GM18951 (cell line): Measurements from ENCODE around the gene MACO1.
"Not testable (repeated sequence)": the region's sequence is repeated elsewhere in the genome, so short reads cannot be mapped to it uniquely, and the experiment has no call there.

Experiments used
- POLR2A ChIP-seq: IDR thresholded peaks from 4 replicates; pipeline ENCODE4 v1.6.1; 2011; ENCODE audit warnings: mild to moderate bottlenecking; ENCODE audit not compliant: insufficient read length, insufficient read depth; ENCODE audit errors: extremely low read depth
- in situ Hi-C: fragments of 300-500 bp; cut with MboI; formaldehyde crosslinking; loops from one replicate; pipeline ENCODE4 v1.12.0; 2022; ENCODE audit warnings: low sequenced_read_pairs, mixed read lengths, inconsistent platforms; ENCODE audit not compliant: unreplicated experiment

Gene MACO1

DNA sequence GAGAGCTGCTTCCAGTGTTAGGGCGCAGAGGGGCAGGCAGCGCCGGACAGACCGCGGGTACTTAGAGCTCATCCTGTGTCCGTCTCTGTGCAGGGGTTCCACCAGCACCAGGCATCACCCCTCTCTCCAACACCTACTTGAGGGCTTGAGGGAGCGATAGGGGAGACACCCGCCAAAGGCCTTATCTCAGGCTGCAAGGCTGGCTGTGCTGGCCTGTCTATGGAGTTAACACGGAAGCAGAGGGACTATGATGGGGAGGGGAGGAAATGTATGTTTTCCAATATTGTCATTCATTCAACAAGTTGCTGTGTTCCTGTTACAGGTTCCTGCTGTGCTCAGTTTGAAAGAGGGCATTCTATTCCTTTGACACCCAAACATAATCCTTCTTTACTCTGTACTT lies 10.0 kb upstream of the MACO1 start, which contains the start of gene RHCE:
TSS of gene RHCE (minus strand) at position 111 of the 400 bp plus-strand sequence. CDS start at position 72, 39 bp downstream.
- in situ Hi-C loops = not testable (repeated sequence)

DNA sequence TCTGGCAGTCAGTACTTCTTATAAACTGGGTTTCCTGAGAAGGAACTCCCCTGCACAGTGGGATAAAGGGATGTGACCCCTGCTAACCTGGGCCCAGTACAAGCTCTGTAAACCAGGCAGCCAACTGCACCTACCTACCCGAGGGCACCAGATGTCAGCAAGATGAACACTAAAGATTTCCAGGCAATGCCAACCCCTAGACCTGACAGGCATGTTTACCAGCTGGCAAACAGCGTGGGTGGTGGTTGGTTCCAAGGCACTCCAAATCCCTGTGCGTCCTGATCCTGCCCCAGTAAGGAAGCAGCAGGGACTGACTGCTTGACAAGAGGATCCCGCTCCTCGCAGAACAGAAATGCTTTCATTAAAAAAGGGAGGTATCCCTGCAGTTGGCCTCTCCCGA lies 7.5 kb upstream of the MACO1 start:
- in situ Hi-C loops = not testable (repeated sequence)

DNA sequence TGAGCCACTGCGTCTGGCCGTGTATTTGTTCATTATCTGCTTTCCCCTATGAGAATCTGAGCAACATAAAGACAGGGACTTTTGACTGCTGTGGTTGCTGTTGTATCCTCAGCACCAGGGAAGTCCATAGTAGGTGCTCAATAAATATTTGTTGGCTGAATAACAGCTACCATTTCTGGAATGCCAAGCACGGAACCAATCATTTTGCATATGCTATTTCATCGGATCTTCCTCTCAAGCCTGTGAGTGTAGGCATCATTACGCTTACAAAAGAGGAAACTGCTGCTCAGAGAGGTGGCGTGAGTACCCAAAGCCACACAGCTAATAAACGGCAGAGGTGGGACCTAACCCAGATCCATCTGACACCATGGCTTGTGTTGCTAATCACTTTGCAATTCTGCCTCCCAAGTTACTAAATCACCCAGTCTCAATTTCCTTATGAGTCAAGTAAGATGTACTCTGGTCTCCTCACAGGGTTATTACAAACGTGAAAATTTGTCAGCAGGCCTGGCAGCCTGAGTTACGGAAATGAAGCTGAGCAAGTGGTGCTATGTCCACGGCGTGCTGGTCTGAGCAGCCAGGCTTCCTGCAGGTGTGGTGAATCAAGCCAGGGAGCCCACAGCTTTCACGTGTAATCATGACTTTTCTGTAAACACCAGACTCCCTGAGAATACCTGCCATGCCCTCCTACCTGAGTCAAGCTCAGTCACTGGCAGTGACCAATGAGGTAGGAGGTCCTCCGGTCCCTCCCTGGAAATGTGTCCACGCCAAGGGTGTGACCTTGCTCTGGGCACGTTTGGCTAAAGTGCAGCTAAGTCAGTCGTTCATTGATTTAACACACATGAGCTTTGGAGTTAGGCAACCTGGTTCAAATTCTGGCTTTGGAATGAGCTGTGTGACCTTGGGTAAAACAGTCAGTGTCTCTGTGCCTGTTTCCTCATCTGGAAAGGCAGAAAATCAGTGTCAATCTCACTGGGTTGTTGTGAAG lies 5.3 kb upstream of the MACO1 start:
- no peak for TF ChIP-seq POLR2A
- in situ Hi-C loops = no loop called here

DNA sequence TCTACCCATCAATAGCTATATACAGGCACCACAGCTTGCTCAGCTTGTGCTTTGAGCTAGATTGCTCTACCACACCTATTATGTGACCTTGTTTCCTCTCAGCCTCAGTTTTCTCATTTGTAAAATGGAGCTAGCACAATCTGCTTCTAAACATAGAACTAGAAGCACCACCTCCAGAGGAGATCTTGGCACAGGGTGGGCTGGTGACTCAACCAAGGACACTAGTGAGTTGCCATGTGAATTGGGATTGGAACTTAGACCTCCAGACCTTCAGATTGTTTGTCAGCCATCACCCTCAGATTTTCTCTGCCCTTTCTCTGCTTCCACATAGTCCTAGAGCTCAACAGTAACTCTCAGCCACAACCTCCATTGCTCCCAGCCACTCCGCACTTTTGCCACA lies 3.0 kb upstream of the MACO1 start:
- no peak for TF ChIP-seq POLR2A
- in situ Hi-C loops = no loop called here

DNA sequence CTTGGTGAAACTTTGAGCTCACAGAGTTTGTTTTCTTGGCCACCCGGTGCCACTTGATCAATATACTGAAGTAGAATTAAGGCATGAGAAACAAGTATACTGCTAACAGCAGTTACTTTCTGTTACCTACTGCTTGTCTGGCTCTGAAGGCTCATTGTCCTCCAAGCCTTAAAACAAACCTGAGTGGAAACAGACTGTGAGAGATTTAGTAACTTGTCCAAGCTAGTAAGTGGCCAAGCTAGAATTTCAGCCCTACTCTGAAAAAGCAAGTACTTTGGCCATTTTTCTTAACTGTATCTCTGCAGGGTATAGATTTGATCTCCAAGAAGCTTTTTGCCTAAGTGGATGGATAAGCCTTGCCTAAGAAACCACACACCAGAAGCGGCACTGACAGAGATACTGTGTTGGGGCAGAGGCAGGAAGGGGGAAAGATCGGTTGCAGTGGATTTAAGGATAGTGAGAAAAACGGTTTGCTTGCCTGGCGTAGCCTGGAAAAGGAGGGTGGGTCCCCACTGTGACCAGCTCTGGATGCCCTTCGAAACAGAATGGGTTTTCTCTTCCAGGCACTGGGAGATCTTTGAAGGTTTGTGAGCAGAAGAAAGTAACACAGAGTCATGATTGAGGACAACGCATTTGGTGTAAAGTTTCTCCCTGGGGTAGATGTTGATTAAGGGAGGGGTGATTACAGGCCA lies 2.1 kb upstream of the MACO1 start:
- in situ Hi-C loops = no loop called here

DNA sequence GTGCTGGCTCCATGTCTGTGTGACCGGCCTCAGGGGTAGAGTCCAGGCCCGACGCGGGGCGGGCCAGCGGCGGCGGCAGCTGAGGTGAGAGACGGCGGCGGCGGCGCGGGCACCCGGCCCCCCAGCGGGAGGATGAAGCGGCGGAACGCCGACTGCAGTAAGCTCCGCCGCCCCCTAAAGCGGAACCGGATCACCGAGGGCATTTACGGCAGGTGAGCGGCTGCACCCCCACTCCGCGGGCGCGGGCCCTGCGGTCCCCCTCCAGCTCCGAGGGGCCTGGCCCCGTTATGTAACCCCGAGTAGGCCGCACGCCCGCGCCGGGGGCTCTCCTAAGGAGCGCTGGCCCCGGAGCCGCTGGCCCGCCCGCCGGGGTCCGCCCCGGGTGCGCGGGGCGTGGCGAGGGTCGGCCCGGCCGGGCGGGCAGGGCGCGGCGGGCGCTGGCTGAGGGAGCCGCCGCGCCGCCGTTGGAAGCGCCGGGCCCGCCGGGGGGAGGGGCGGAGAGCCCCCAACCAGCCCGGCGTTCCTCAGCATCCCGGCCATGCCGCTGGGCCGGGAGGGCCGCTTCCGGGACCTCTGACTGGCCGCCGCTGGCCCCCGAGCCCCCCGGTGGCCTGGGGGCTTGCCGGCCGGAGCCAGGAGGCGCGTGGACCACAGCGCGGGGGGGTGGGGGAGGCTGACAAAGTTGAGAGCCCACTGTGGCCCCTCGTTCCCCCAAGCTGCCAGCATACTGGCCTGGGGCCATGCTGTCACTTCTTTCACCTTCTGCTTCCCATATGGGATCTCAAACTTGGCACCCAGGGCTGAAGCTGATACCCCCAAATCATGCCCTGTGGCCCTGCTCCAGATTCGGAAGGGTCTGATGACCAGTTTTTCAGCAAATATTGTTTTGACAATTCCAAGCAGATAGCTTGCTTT lies 527 bp downstream of the MACO1 start:
- in situ Hi-C loops = no loop called here
- TF ChIP-seq POLR2A = no peak

More for the DNA sequence above, 2.1 kb upstream of the MACO1 start:
- no peak for TF ChIP-seq POLR2A

DNA sequence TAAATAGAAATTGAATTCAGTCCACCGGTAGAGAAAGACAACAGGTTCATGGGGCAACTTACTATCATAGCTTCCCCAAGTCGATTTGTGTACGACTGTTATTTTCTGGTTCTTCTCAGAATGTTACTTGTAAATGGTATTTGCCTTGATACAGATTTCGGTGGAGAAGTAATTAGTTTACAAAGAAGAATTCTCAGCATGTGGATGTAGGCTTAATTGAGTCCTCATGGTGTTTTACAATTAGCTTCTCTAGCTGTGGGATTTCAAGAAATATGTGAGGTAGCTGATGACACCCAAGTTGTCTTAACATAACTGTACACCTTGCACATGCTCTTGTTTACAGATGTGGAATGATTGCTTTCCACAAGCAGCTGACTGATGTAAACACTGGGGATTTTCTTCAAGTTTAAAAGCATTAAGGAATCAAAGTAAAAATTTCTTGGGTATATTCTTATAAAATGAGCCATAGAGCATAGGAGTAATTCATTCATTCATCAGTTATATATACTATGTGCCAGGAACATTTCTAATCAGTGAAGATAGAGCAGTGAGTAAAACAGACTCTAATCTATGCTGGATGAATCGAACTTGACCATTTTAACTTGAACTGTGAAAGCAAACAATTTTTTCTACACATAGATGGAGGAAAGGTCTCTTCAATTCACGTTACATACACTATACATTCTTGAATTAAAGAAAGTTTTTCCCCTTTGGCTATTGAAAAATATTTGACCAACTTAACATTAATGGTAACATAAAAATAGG lies 1.4 kb downstream of the MACO1 start:
- TF ChIP-seq POLR2A = no peak
- in situ Hi-C loops = no loop called here

DNA sequence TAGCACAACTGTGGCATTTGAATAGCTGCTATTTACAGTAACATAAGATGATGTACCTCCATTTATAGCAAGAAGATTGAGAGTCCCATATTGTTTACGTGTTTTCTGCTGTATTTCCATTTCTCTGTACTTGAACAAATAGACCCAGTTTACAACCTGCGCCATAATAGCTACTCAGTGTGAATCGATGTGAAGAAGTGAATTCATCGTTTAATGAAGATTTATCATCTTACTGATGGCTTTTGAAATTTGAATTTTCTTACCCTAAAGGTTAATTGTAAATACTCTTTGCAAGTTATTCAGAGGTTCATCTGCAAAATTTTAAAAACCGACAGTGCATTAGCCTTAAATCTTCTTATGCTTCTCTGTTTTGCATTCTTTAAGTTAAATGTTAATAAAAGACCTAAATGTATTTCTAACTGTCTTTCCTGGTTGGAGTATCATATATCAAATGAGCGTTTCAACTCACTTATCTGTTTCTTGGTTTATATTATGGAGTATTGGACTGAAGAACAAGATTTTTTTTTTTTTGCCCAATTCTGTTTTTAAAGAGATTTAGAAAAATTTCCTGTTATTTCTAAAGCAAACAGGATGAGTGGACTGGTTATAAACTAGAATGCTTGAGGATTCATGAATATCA lies 2.2 kb downstream of the MACO1 start:
- in situ Hi-C loops = no loop called here
- TF ChIP-seq POLR2A = no peak

DNA sequence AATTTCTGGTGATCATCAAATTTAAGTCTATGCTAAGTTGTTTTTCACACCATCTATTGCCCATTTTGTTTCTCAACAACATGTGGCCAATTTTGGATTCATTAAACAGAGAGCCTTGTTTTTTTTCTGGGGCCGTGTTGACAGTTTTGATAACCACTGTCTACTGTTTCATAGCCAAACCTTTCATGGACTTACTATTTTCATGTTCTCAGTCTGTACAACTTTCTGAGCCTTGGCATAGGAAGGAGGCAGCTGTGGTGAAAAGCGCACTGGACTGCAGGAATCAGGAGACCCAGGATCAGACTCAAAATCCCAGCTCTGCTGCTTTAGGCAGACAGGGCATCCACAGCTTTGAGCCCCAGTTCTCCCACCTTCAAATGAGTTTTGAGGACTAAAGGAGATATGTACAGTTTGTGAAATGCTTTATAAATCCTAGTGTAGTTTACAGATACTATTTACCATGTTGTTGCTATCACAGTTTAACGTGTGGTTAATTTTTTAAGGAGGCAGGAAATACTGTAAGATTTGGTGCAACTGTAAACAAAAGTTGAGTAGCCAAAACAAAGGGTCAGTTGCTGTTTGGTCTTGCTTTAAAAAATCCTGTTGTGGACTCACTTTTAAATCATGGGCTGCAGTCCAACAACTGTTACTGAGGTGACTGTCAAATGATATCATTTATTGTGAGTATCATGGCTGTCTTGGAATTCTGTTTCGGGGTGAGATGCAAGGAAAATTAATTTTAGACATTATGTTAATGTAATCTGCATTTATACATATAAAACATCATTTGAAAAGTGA lies 2.9 kb downstream of the MACO1 start:
- in situ Hi-C loops = no loop called here
- no peak for TF ChIP-seq POLR2A

DNA sequence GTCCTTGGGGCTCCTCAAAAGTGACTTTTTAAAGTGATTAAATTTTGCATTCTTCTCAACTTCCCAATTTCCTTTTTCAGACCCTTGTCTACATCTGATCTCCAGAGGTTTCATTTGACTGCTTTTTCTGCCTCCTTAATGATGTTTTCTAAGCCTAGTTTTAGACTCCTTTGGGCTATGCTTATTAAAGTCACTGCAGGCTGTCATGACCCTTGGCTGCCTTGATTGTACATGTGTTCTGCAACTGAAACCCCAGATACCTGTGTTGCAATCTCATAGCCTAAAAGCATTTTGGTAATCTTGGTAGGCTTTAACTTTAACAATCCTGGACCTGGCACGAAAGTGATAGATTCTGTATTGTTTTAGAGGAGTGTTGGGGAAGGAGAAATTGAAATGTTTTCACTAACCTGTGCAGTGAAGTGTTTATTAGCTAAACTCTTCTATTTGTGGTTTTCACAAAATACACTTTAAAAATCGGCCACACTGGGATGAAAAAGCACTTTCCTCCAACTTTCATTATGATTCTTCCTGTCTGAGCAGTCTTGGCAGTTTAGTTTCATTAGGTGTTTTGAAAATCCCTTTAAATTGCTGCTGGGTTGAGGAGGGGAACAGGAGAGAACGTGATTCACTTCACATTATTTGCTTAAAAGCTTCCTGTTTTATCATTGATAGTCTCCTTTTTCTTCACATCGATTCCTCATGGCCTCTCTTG lies 4.9 kb downstream of the MACO1 start:
- in situ Hi-C loops = no loop called here

DNA sequence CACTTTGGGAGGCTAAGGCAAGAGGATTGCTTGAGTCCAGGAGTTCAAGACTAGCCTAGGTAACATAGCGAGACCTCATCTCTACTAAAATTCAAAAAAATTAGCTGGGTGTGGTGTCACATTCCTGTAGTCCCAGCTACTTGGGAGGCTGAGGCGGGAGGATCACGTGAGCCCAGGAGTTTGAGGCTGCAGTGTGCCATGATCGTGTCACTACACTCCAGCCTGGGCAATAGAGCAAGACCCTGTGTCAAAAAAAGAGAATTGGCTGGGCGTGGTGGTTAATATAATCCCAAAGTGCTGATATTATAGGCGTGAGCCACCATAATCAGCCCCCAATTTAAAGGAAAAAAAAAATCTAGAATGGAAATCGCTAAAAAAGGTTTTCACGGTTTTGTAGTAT lies 7.0 kb downstream of the MACO1 start:
- TF ChIP-seq POLR2A = no peak
- in situ Hi-C loops = no loop called here

More for the DNA sequence above, 4.9 kb downstream of the MACO1 start:
- TF ChIP-seq POLR2A = no peak
